Pancreas (tissue), 10 donors: ENCODE data around the gene CD44. TPM values are rescaled to one million over a fixed set of nuclear protein-coding genes. Genes with fewer than 3 reads are reported as not detected.
A peak's percentile ranks its signal among the peaks of the same experiment; 100 is the strongest.

Source experiments
- ATAC-seq, 4 donors: fragments of 200-7000 bp; cut with Tn5 transposase; one replicate each; pipeline versions ENCODE4 v1.8.0 to v1.9.1; 2020; ENCODE audit warnings: mild to moderate bottlenecking in 4 of 4, moderate library complexity in 4 of 4
- DNase-seq, 6 donors: peaks; one replicate each; pipeline ENCODE4 v3.0.0-alpha.2; 2020
- FAIRE-seq: peaks from 2 replicates; lab custom pipeline; 2012; peaks lifted over from hg19 to GRCh38; lab: Jason Lieb, UNC
- H3K27ac ChIP-seq, 4 donors: fragments of 200-600 bp; sonication (generic); 1 replicate in 3 of 4; 2 replicates in 1 of 4; pipeline versions ENCODE4 v1.5.0 to v1.8.0; 2020
- H3K27me3 ChIP-seq, 4 donors: fragments of 200-600 bp; one replicate each; pipeline ENCODE4 v1.8.0; 2021
- H3K36me3 ChIP-seq, 3 donors: fragments of 200-600 bp; sonication (generic) in 1 of 3; one replicate each; pipeline versions ENCODE4 v1.5.0 to v1.8.0; 2020 to 2021
- H3K4me1 ChIP-seq, 3 donors: fragments of 200-600 bp; one replicate each; pipeline ENCODE4 v1.8.0; 2021
- H3K4me3 ChIP-seq, 4 donors: fragments of 200-600 bp; sonication (generic) in 2 of 4; one replicate each; pipeline versions ENCODE4 v1.5.0 to v1.8.0; 2020 to 2021
- H3K9me3 ChIP-seq, 4 donors: fragments of 200-600 bp; one replicate each; pipeline ENCODE4 v1.8.0; 2021
- CTCF ChIP-seq, 4 donors: fragments of 200-600 bp; sonication (generic) in 3 of 4; IDR thresholded peaks; one replicate each; pipeline versions ENCODE4 v1.5.0 to v1.8.0; 2021; ENCODE audit warnings: antibody characterized with exemption in 4 of 4
- WGBS, 2 donors: extraction: QIAGEN DNeasy Blood & Tissue Kit; methylation state at CpG; one replicate each; pipeline ENCODE4 v1.1.7; 2013; 5-methylcytosine and 5-hydroxymethylcytosine counted together
- intact Hi-C, 3 donors: fragments of 100-400 bp; cut with DNase I; formaldehyde crosslinking; loops; one replicate each; pipeline versions ENCODE4 v1.11.1 to v1.14.2; 2022
- polyA plus RNA-seq, 2 donors: library from polyadenylated mRNA; stranded (reverse); fragments of 200-250 nt; gene quantifications; one replicate each; pipeline ENCODE4 v1.2.3, GENCODE V29; 2013
- total RNA-seq, 6 donors: library from RNA; stranded (reverse); fragmentation: NEBNext Ultra II Directional in 4 of 6; extraction: Animal tissue kit (Norgen Biotek cat#: 25700) in 4 of 6; gene quantifications; one replicate each; pipeline versions ENCODE4 v1.2.1 to v1.2.4, GENCODE V29; 2021 to 2023
- donor health status: healthy with polysubstance abuse.
- donor health status: DM: no; HTN: no; CAD: no; lungs with moderate emphysema.
- donor health status: DM: no; HTN: no; CAD: no.
- donor health status: control.
- donor health status: control.
- donor health status: Bipolar disorder and iron deficiency.
- donor health status: DM: yes; HTN: yes; CAD: no.
- donor health status: DM: no; HTN: no; CAD: no.
- donor health status: DM: no; HTN: no; CAD: no.
- donor health status: DM: yes; HTN: yes; CAD: no.

Gene CD44
- total and polyA plus RNA-seq, 8 donors, result 133 to 677 (median 375) TPM

GRCh38 chr11:35138606-35138942 is 397 bp upstream of the CD44 start:
- peak overlapping the region; percentile 49 to 92 (median 77) for H3K4me3 ChIP-seq
- H3K4me1 ChIP-seq, result peaks cover 0 to 33% (median 11%) of the 10 kb centered on the region in 3 donors
- ATAC-seq (no peak), FAIRE-seq (no peak), DNase-seq (no peak)
- 13% methylated on average over 16 of the region's 16 CpGs for WGBS, 2 donors
- no peaks in the 10 kb centered on the region for H3K36me3 ChIP-seq
- no peaks in the 10 kb centered on the region for H3K9me3 ChIP-seq
- peak overlapping the region; percentile 77 to 95 (median 86) for H3K27ac ChIP-seq
- TF ChIP-seq CTCF (IDR thresholded peaks at IDR 0.05), result no peak
- intact Hi-C loops, result loop anchor here in 1 of 3 donors (10.0 kb wide), 1 partner anchor 134 kb away; no protein-coding TSS in a partner anchor
- no peaks in the 10 kb centered on the region for H3K27me3 ChIP-seq

- no peak for TF ChIP-seq CTCF (IDR thresholded peaks at IDR 0.05)
- peak overlapping the region; percentile 49 to 92 (median 77) for H3K4me3 ChIP-seq
- H3K27me3 ChIP-seq, result no peaks in the 10 kb centered on the region
- FAIRE-seq (no peak), DNase-seq (peak in 5 of 6 donors; percentile 34 to 87 (median 69)), ATAC-seq (peak; percentile 74 to 77 (median 76))
- 6 to 12% methylated on average over 8 of the region's 8 CpGs for WGBS, 2 donors
- peak overlapping the region; percentile 77 to 95 (median 86) for H3K27ac ChIP-seq
- no peaks in the 10 kb centered on the region for H3K36me3 ChIP-seq
- H3K4me1 ChIP-seq, result peaks cover 8 to 34% (median 11%) of the 10 kb centered on the region in 3 donors
- intact Hi-C loops, result loop anchor here in 2 of 3 donors (5.0 to 10.0 kb wide), 2 partner anchors 37 to 135 kb away; no protein-coding TSS in a partner anchor
- no peaks in the 10 kb centered on the region for H3K9me3 ChIP-seq
These were observed 831 bp downstream of the CD44 start for GRCh38 chr11:35139722-35140282.

GRCh38 chr11:35141071-35141470 is 2.1 kb downstream of the CD44 start:
- ATAC-seq (no peak), FAIRE-seq (no peak), DNase-seq (no peak)
- H3K9me3 ChIP-seq, result no peaks in the 10 kb centered on the region
- intact Hi-C loops, result loop anchor here in 2 of 3 donors (5.0 to 10.0 kb wide), 2 partner anchors 36 to 136 kb away; no protein-coding TSS in a partner anchor
- TF ChIP-seq CTCF (IDR thresholded peaks at IDR 0.05), result no peak
- peaks cover 4 to 37% (median 11%) of the 10 kb centered on the region in 3 donors for H3K4me1 ChIP-seq
- 39 to 51% methylated on average over 2 of the region's 2 CpGs for WGBS, 2 donors
- no peaks in the 10 kb centered on the region for H3K27me3 ChIP-seq
- H3K4me3 ChIP-seq, result peak overlapping the region in 3 of 4 donors; percentile 64 to 92 (median 90)
- no peaks in the 10 kb centered on the region for H3K36me3 ChIP-seq
- peak overlapping the region in 2 of 4 donors; percentile 92 to 95 for H3K27ac ChIP-seq

GRCh38 chr11:35141571-35141971 is 2.6 kb downstream of the CD44 start:
- Histone ChIP-seq H3K27ac (peak overlapping the region in 2 of 4 donors; percentile 92 to 95), H3K4me3 (peak overlapping the region in 3 of 4 donors; percentile 64 to 92 (median 90)), H3K36me3 (no peaks in the 10 kb centered on the region), H3K4me1 (peaks cover 4 to 32% (median 12%) of the 10 kb centered on the region in 3 donors), H3K27me3 (no peaks in the 10 kb centered on the region), H3K9me3 (no peaks in the 10 kb centered on the region)
- 64% methylated on average over 9 of the region's 9 CpGs for whole genome bisulfite sequencing, 2 donors
- TF ChIP-seq CTCF (IDR thresholded peaks at IDR 0.05), result no peak
- ATAC-seq (no peak), FAIRE-seq (no peak), DNase-seq (peak in 4 of 6 donors; percentile 30 to 62 (median 44))
- intact Hi-C loops, result loop anchor here in 2 of 3 donors (5.0 to 10.0 kb wide), 2 partner anchors 36 to 137 kb away; no protein-coding TSS in a partner anchor
